Activated CD4-positive, alpha-beta T cell treated with anti-CD3 and anti-CD28 coated beads for 36 hours (primary cell): ENCODE measurements around the gene GHSR. TPM values are rescaled to one million over a fixed set of nuclear protein-coding genes. Genes with fewer than 3 reads are reported as not detected.

Experiments
- ATAC-seq: fragments of 200-7000 bp; cut with Tn5 transposase; one replicate; pipeline ENCODE4 v1.10.0; 2021; ENCODE audit warnings: mild to moderate bottlenecking, moderate library complexity
- CTCF ChIA-PET: fragments of 350-600 bp; sonication (Branson Sonifier 250); formaldehyde crosslinking; loops from one replicate; lab custom pipeline; 2021; ENCODE audit warnings: antibody characterized with exemption; lab: Charles Lee
- POLR2A ChIA-PET: fragments of 350-600 bp; sonication (Branson Sonifier 250); formaldehyde crosslinking; loops from one replicate; lab custom pipeline; 2021; ENCODE audit warnings: antibody characterized with exemption, inconsistent platforms; lab: Charles Lee
- DNase-seq: peaks from one replicate; pipeline ENCODE4 v3.0.0-alpha.2; 2020
- H3K27ac Mint-ChIP-seq: one replicate; pipeline ENCODE4 v1.8.0; 2021; ENCODE audit warnings: mixed read lengths
- H3K27me3 Mint-ChIP-seq: one replicate; pipeline ENCODE4 v1.8.0; 2021; ENCODE audit warnings: mixed read lengths
- H3K36me3 Mint-ChIP-seq: one replicate; pipeline ENCODE4 v1.8.0; 2021; ENCODE audit warnings: low read depth, mixed read lengths
- H3K4me1 Mint-ChIP-seq: one replicate; pipeline ENCODE4 v1.8.0; 2021; ENCODE audit warnings: mixed read lengths
- H3K4me3 Mint-ChIP-seq: one replicate; pipeline ENCODE4 v1.8.0; 2021; ENCODE audit warnings: mild to moderate bottlenecking, moderate library complexity, mixed read lengths
- H3K9me3 Mint-ChIP-seq: one replicate; pipeline ENCODE4 v1.8.0; 2021; ENCODE audit warnings: low read depth, mixed read lengths
- intact Hi-C, 2 experiments: fragments of 100-400 bp; cut with DNase I in 1 of 2; cut with micrococcal nuclease in 1 of 2; formaldehyde crosslinking; loops; one replicate each; pipeline versions ENCODE4 v1.14.2 to v1.15.1; 2022 to 2024; cut with DNase I, micrococcal nuclease
- total RNA-seq, 2 experiments: library from RNA; stranded (reverse); gene quantifications; one replicate each; pipeline ENCODE4 v1.2.3, GENCODE V29; 2021

The GHSR gene
- total RNA-seq, 2 experiments from 2014 or later = not detected

GRCh38 chr3:172464306-172464705 lies 16.1 kb upstream of the GHSR start:
- intact Hi-C loops = no loop called here
- H3K4me1 Mint-ChIP-seq = peaks cover 2% of the 10 kb centered on the region
- ChIA-PET POLR2A (no interaction called here), CTCF (interaction anchor here (0.6 to 1.9 kb wide), 4 partner anchors 10 to 204 kb away, joined by 3 to 7 read pairs (median 4); no protein-coding TSS in a partner anchor)
- H3K27ac Mint-ChIP-seq = no peak overlapping the region
- ATAC-seq (no peak), DNase-seq (no peak)
- H3K4me3 Mint-ChIP-seq = no peak overlapping the region
- no peaks in the 10 kb centered on the region for H3K36me3 Mint-ChIP-seq
- no peaks in the 10 kb centered on the region for H3K9me3 Mint-ChIP-seq
- H3K27me3 Mint-ChIP-seq = peaks cover 15% of the 10 kb centered on the region

GRCh38 chr3:172461530-172462138 lies 13.4 kb upstream of the GHSR start:
- ChIA-PET CTCF (interaction anchor here (0.6 to 2.3 kb wide), 50 partner anchors 8 to 1689 kb away, joined by 3 to 33 read pairs (median 4); partner anchors contain the start of genes GHSR and TNFSF10), POLR2A (no interaction called here)
- DNase-seq (no peak), ATAC-seq (peak; percentile 53)
- Mint-ChIP-seq H3K27ac (no peak overlapping the region), H3K9me3 (no peaks in the 10 kb centered on the region), H3K4me1 (no peaks in the 10 kb centered on the region), H3K4me3 (no peak overlapping the region), H3K36me3 (no peaks in the 10 kb centered on the region), H3K27me3 (peaks cover 2% of the 10 kb centered on the region)
- intact Hi-C loops = loop anchor here (1.0 to 2.0 kb wide), 4 partner anchors 15 to 205 kb away; no protein-coding TSS in a partner anchor

- Mint-ChIP-seq H3K4me3 (no peak overlapping the region), H3K36me3 (no peaks in the 10 kb centered on the region), H3K4me1 (no peaks in the 10 kb centered on the region), H3K27ac (no peak overlapping the region), H3K9me3 (no peaks in the 10 kb centered on the region), H3K27me3 (peaks cover 15% of the 10 kb centered on the region)
- ChIA-PET CTCF (no interaction called here), POLR2A (no interaction called here)
- ATAC-seq = no peak
- no peak for DNase-seq
- intact Hi-C loops = no loop called here
Measured at GRCh38 chr3:172456404-172456803, 8.1 kb upstream of the GHSR start.

- ATAC-seq (no peak), DNase-seq (no peak)
- H3K4me1 Mint-ChIP-seq = peaks cover 9% of the 10 kb centered on the region
- peaks cover under 1% of the 10 kb centered on the region for H3K36me3 Mint-ChIP-seq
- intact Hi-C loops = no loop called here
- ChIA-PET CTCF (interaction anchor here (0.6 to 1.3 kb wide), 2 partner anchors 23 to 252 kb away, joined by 3 to 6 read pairs; no protein-coding TSS in a partner anchor), POLR2A (no interaction called here)
- H3K4me3 Mint-ChIP-seq = no peak overlapping the region
- no peak overlapping the region for H3K27ac Mint-ChIP-seq
- no peaks in the 10 kb centered on the region for H3K9me3 Mint-ChIP-seq
- peaks cover 29% of the 10 kb centered on the region for H3K27me3 Mint-ChIP-seq
Measured at GRCh38 chr3:172454180-172454579, 5.9 kb upstream of the GHSR start.

GRCh38 chr3:172449466-172450149 lies 1.4 kb upstream of the GHSR start:
- no peaks in the 10 kb centered on the region for H3K9me3 Mint-ChIP-seq
- DNase-seq = peak; percentile 49
- H3K36me3 Mint-ChIP-seq = peaks cover 2% of the 10 kb centered on the region
- ChIA-PET POLR2A (no interaction called here), CTCF (no interaction called here)
- H3K4me1 Mint-ChIP-seq = peaks cover 30% of the 10 kb centered on the region
- intact Hi-C loops = no loop called here
- H3K27me3 Mint-ChIP-seq = peaks cover 66% of the 10 kb centered on the region
- H3K4me3 Mint-ChIP-seq = no peak overlapping the region
- peak; percentile 19 for ATAC-seq
- no peak overlapping the region for H3K27ac Mint-ChIP-seq

GRCh38 chr3:172448661-172449465 lies 607 bp upstream of the GHSR start:
- Mint-ChIP-seq H3K4me1 (peaks cover 30% of the 10 kb centered on the region), H3K27me3 (peaks cover 63% of the 10 kb centered on the region), H3K36me3 (peaks cover 2% of the 10 kb centered on the region), H3K9me3 (no peaks in the 10 kb centered on the region), H3K4me3 (no peak overlapping the region), H3K27ac (no peak overlapping the region)
- ATAC-seq (peak; percentile 30), DNase-seq (peak; percentile 6)
- POLR2A ChIA-PET = no interaction called here
- intact Hi-C loops = no loop called here
- CTCF ChIA-PET = interaction anchor here (1.1 to 1.7 kb wide), 2 partner anchors 11 to 13 kb away, joined by 3 to 6 read pairs; no protein-coding TSS in a partner anchor

GRCh38 chr3:172446198-172446597 lies 2.1 kb downstream of the GHSR start:
- peaks cover 2% of the 10 kb centered on the region for H3K36me3 Mint-ChIP-seq
- ChIA-PET CTCF (interaction anchor here (0.8 to 1.3 kb wide), 2 partner anchors 150 to 227 kb away, joined by 3 read pairs; no protein-coding TSS in a partner anchor), POLR2A (no interaction called here)
- intact Hi-C loops = no loop called here
- peaks cover 30% of the 10 kb centered on the region for H3K4me1 Mint-ChIP-seq
- DNase-seq = no peak
- H3K4me3 Mint-ChIP-seq = no peak overlapping the region
- no peak overlapping the region for H3K27ac Mint-ChIP-seq
- no peaks in the 10 kb centered on the region for H3K9me3 Mint-ChIP-seq
- peaks cover 68% of the 10 kb centered on the region for H3K27me3 Mint-ChIP-seq
- ATAC-seq = no peak

GRCh38 chr3:172444821-172445220 lies 3.4 kb downstream of the GHSR start:
- Mint-ChIP-seq H3K27ac (no peak overlapping the region), H3K4me1 (peaks cover 28% of the 10 kb centered on the region), H3K4me3 (no peak overlapping the region), H3K27me3 (peaks cover 66% of the 10 kb centered on the region), H3K36me3 (peaks cover 2% of the 10 kb centered on the region), H3K9me3 (no peaks in the 10 kb centered on the region)
- intact Hi-C loops = no loop called here
- ATAC-seq (no peak), DNase-seq (no peak)
- ChIA-PET POLR2A (no interaction called here), CTCF (interaction anchor here (0.7 to 1.2 kb wide), 4 partner anchors 17 to 215 kb away, joined by 3 read pairs; no protein-coding TSS in a partner anchor)

GRCh38 chr3:172442606-172443005 lies 5.7 kb downstream of the GHSR start:
- intact Hi-C loops = no loop called here
- CTCF ChIA-PET = interaction anchor here (0.6 to 1.5 kb wide), 2 partner anchors 19 to 448 kb away, joined by 4 to 5 read pairs; no protein-coding TSS in a partner anchor
- Mint-ChIP-seq H3K27me3 (peaks cover 52% of the 10 kb centered on the region), H3K9me3 (no peaks in the 10 kb centered on the region), H3K4me3 (no peak overlapping the region), H3K4me1 (peaks cover 6% of the 10 kb centered on the region), H3K27ac (no peak overlapping the region), H3K36me3 (no peaks in the 10 kb centered on the region)
- no peak for ATAC-seq
- no peak for DNase-seq
- POLR2A ChIA-PET = no interaction called here

GRCh38 chr3:172441581-172441980 lies 6.7 kb downstream of the GHSR start:
- Mint-ChIP-seq H3K27ac (no peak overlapping the region), H3K4me1 (no peaks in the 10 kb centered on the region), H3K27me3 (peaks cover 42% of the 10 kb centered on the region), H3K9me3 (no peaks in the 10 kb centered on the region), H3K36me3 (no peaks in the 10 kb centered on the region), H3K4me3 (no peak overlapping the region)
- ATAC-seq = no peak
- intact Hi-C loops = no loop called here
- CTCF ChIA-PET = interaction anchor here (0.7 kb wide), 1 partner anchor 184 kb away, joined by 3 read pairs; no protein-coding TSS in a partner anchor
- POLR2A ChIA-PET = no interaction called here
- DNase-seq = no peak

GRCh38 chr3:172438186-172438585 lies 10.1 kb downstream of the GHSR start:
- ATAC-seq = no peak
- no peak for DNase-seq
- H3K36me3 Mint-ChIP-seq = no peaks in the 10 kb centered on the region
- H3K4me3 Mint-ChIP-seq = no peak overlapping the region
- H3K27ac Mint-ChIP-seq = no peak overlapping the region
- intact Hi-C loops = no loop called here
- POLR2A ChIA-PET = no interaction called here
- H3K9me3 Mint-ChIP-seq = peaks cover 7% of the 10 kb centered on the region
- CTCF ChIA-PET = no interaction called here
- no peaks in the 10 kb centered on the region for H3K4me1 Mint-ChIP-seq
- H3K27me3 Mint-ChIP-seq = peaks cover 24% of the 10 kb centered on the region
